Sigmoid colon (tissue), 4 donors: Measurements from ENCODE around the gene ACVR2A.

Source experiments
- CTCF ChIP-seq, 4 experiments: fragments of 450-650 bp in 3 of 4; fragments of 200-600 bp in 1 of 4; IDR thresholded peaks; one replicate each; pipeline ENCODE4 v1.5.1; 2016 to 2019; ENCODE audit warnings: antibody characterized with exemption in 4 of 4, mild to moderate bottlenecking in 3 of 4, moderate library complexity in 2 of 4
- EP300 ChIP-seq, 4 donors: sonication (generic); formaldehyde crosslinking; IDR thresholded peaks; one replicate each; pipeline ENCODE4 v1.6.1; 2017; ENCODE audit warnings: antibody characterized with exemption in 4 of 4
- POLR2A ChIP-seq, 2 donors: fragments of 450-650 bp; IDR thresholded peaks; one replicate each; pipeline ENCODE4 v1.6.1; 2016; ENCODE audit warnings: antibody characterized with exemption in 2 of 2, mild to moderate bottlenecking in 2 of 2, moderate library complexity in 2 of 2
- POLR2AphosphoS5 ChIP-seq, 4 donors: sonication (generic); formaldehyde crosslinking; IDR thresholded peaks; one replicate each; pipeline ENCODE4 v1.6.1; 2017; ENCODE audit warnings: antibody characterized with exemption in 4 of 4

GRCh38 chr2:147860009-147860408 is 15.2 kb downstream of the ACVR2A start:
- TF ChIP-seq CTCF (IDR thresholded peaks at IDR 0.05) = no peak
- TF ChIP-seq POLR2A (IDR thresholded peaks at IDR 0.05) = no peak
- TF ChIP-seq POLR2AphosphoS5 (IDR thresholded peaks at IDR 0.05) = no peak
- no peak for TF ChIP-seq EP300 (IDR thresholded peaks at IDR 0.05)
